ENCODE results near the gene PDE4C.

DNA sequence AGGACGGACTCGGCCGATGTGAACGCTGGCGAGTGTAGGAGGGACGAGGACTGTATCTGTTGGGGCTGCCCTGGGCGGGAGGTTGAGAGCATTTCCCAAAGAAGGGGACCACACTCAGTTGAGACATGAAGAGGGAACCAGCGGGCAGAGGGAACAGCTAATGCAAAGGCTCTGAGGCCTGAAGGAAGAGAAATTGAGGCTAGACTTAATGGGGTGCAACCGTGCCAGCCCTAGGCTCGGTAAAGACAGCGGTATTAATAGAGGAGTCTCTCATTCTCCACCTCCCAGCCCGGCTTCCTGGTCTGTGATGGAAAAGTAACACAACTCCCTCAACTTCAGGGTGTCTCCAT, 32.1 kb downstream of the PDE4C start:
- TF ChIP-seq POLR2A (IDR thresholded peaks at IDR 0.05): no peak
- TF ChIP-seq, protein P1, sequence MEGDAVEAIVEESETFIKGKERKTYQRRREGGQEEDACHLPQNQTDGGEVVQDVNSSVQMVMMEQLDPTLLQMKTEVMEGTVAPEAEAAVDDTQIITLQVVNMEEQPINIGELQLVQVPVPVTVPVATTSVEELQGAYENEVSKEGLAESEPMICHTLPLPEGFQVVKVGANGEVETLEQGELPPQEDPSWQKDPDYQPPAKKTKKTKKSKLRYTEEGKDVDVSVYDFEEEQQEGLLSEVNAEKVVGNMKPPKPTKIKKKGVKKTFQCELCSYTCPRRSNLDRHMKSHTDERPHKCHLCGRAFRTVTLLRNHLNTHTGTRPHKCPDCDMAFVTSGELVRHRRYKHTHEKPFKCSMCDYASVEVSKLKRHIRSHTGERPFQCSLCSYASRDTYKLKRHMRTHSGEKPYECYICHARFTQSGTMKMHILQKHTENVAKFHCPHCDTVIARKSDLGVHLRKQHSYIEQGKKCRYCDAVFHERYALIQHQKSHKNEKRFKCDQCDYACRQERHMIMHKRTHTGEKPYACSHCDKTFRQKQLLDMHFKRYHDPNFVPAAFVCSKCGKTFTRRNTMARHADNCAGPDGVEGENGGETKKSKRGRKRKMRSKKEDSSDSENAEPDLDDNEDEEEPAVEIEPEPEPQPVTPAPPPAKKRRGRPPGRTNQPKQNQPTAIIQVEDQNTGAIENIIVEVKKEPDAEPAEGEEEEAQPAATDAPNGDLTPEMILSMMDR (IDR thresholded peaks at IDR 0.05): no peak

All from lower leg skin (tissue), 3 donors.